ENCODE results near the gene FBXO15.

DNA sequence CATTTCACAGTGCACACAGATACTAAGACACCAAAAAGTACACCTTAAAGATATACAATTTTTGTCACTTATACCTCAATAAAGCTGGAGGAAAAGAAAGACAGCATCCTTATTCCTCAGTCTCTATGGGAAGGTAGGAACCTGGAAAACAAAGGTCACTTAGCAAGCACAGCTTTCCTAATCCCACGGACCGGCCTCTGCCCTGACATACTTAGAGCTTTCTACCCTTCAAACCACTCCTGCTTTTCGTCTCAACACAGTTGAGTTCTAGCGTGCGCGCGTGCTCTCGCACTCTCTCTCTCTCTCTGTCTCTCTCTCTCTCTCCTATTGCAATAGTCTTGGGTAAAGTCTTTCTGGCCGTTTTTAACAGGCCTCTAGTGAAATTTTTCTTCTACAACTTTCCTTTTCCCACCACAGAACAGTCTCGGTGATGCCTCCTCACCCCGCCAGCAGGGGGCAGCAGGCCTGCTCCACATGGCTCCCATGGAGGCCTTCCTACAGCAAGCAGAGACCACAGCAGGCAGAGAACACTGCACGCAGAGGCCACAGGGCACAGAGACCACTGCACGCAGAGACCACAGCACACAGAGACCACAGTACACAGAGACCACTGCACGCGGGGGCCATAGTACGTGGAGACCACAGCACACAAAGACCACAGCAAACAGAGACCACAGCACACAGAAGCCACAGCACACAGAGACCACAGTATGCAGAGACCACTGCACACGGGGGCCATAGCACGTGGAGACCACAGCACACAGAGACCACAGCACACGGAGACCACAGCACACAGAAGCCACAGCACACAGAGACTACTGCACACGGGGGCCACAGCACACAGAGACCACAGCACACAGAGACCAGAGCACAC is 106.9 kb downstream of the FBXO15 start:
- TF ChIP-seq, protein P1, sequence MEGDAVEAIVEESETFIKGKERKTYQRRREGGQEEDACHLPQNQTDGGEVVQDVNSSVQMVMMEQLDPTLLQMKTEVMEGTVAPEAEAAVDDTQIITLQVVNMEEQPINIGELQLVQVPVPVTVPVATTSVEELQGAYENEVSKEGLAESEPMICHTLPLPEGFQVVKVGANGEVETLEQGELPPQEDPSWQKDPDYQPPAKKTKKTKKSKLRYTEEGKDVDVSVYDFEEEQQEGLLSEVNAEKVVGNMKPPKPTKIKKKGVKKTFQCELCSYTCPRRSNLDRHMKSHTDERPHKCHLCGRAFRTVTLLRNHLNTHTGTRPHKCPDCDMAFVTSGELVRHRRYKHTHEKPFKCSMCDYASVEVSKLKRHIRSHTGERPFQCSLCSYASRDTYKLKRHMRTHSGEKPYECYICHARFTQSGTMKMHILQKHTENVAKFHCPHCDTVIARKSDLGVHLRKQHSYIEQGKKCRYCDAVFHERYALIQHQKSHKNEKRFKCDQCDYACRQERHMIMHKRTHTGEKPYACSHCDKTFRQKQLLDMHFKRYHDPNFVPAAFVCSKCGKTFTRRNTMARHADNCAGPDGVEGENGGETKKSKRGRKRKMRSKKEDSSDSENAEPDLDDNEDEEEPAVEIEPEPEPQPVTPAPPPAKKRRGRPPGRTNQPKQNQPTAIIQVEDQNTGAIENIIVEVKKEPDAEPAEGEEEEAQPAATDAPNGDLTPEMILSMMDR (IDR thresholded peaks at IDR 0.05; ENCODE audit: low read length), result peak; percentile 58
- no peak for TF ChIP-seq EZH2 (optimal IDR thresholded peaks at IDR 0.05; ENCODE audit: low read depth, low read length)
- no peak for TF ChIP-seq EZH2phosphoT487 (IDR thresholded peaks at IDR 0.05; ENCODE audit: low read length)

Measured in MM.1S (cell line).